Frontal cortex (tissue), 4 donors: ENCODE measurements around the gene ZNF516. TPM values are rescaled to one million over a fixed set of nuclear protein-coding genes. Genes with fewer than 3 reads are reported as not detected.

Experiments used
- DNase-seq, 2 donors: peaks; one replicate each; pipeline ENCODE4 v3.0.0; 2012; ENCODE audit warnings: low spot score in 2 of 2
- FAIRE-seq: peaks from 2 replicates; lab custom pipeline; 2012; peaks lifted over from hg19 to GRCh38; lab: Jason Lieb, UNC
- total RNA-seq: library from RNA; depleted of rRNA; stranded (reverse); fragments of >200 nt; gene quantifications from one replicate; pipeline ENCODE4 v1.2.3, GENCODE V29; 2014
- donor health status: control.
- donor health status: control.
- donor health status: control.

ZNF516 gene
- total RNA-seq, 1 donor from 2014 or later: 14.3 TPM

DNA sequence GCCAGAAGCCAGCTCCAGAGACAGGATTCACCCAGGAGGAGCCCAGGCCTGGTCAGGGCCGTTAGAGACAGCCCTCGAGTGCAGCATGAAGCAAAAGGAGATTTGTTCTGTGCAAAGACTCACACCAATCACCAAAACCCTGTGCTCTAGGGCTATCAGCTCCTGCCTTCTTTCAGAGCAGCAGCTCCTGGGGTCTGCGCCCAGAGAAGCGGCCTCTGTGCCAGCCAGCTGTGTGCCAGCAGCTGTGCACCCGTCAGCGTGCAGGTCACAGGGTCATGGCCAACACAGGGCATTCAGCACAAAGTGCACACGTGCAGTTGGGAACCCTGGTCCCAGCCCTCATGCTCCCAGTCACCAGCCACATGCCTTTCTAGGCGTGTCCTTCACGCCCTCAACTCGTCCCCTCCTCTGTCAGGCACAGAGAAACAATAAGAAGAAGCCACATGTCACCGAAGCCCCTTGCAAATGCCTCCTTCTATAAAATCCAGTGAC lies 49.3 kb downstream of the ZNF516 start:
- FAIRE-seq (no peak), DNase-seq (no peak)

- DNase-seq: no peak
- no peak for FAIRE-seq
Observed at GRCh38 chr18:76445275-76445674, 49.8 kb downstream of the ZNF516 start.

DNA sequence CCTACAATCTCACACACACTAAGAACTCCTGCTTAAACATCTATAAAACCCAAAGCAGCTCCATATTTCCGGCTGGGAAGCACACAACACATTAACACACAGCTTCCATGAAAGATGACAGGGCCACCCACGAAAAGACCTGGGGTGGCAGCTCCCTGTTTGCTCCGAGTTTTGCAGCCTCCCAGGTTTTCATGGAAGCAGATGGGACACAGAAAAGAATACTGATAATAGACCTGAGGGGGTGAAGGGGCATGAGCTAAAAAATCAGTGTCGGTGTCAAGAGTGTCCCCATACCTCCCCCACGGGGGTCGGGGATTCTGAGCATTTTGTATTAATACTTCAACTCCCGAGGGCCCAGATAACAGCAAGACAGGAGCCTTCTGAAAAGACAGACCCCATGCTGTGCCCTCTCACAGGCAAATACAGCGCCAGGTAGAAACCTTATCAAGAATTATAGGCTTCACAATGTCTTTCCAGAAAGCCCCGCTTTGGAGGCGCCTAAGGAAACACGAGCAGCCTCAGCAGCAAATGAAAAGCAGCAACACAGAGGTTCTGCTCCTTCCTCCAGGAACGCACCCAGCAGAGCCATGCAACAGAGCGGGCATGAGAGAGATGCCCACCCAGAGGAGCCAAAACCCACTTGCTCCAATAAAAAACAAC lies 50.5 kb downstream of the ZNF516 start:
- no peak for DNase-seq
- no peak for FAIRE-seq

- no peak for FAIRE-seq
- no peak for DNase-seq
Observed at GRCh38 chr18:76443519-76444445, 51.3 kb downstream of the ZNF516 start.

DNA sequence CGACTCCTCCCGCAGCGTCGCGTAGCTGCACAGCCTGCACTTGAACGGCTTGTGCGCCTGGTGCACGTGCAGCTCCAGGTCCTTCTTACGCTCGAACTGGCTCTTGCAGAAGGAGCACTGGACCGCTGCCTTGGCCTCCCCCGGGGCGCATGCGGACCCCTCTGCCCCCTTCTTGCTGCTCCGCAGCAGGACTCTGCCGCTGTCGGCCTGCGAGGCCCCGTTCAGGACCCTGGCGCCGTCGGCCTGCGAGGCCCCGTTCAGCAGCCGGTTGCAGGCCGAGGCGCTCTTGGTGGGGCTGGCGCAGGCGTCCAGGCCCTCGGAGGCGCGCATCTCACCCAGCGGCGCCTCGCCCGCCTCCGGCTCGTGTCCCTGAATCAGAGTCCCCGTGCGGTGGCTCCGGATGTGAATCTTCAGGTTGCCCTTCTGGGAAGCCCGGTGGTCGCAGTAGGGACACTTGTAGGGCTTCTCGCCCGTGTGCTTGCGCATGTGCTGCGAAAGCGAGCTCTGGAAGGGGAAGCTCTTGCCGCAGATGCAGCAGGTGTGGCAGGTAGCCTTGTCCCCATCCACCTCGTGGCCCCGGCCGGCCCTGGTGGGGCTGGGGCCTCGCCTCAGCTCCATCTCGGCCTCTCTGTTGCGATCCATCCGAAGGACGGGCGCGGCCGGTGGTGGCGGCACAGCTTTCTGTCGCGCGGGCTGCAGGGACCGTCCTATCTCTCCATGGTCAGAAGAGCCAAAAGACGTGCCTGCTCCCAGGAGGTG lies 52.5 kb downstream of the ZNF516 start:
- no peak for FAIRE-seq

DNA sequence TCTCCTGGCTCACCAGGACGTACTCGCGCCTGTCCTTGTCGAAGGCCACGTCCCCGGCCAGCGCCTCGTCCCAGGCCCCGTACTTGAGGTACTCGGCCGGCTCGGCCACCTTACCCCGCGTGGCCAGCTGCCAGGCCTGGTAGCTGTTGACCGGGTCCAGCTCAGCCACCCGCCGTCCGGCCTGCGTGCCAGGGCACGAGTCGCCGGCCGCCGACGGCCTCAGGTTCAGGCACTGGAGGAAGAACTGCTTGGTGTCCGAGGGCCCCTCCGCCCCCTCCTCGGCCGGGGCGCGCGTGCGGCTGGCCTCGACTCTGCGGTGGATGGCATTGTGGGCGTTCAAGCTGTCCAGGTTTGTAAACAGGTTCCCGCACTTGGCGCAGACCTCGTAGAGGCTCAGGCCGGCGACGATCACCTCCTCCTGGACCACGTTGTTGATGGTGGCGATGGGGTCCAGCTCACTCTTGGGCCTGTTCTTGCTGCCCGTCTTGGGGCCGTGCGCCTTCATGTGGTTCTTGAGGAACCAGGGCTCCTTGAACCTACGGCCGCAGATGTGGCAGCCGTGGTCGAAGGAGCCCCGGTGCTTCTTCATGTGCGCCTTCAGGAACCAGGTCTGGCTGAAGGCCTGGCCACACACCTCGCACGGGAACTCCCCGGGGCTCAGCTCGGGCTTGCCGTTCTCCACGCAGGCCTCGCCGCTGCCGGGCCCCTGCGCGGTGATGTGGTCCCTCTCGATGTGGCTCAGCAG lies 53.2 kb downstream of the ZNF516 start:
- DNase-seq (no peak), FAIRE-seq (no peak)

More for the DNA sequence above, 52.5 kb downstream of the ZNF516 start:
- DNase-seq: no peak

DNA sequence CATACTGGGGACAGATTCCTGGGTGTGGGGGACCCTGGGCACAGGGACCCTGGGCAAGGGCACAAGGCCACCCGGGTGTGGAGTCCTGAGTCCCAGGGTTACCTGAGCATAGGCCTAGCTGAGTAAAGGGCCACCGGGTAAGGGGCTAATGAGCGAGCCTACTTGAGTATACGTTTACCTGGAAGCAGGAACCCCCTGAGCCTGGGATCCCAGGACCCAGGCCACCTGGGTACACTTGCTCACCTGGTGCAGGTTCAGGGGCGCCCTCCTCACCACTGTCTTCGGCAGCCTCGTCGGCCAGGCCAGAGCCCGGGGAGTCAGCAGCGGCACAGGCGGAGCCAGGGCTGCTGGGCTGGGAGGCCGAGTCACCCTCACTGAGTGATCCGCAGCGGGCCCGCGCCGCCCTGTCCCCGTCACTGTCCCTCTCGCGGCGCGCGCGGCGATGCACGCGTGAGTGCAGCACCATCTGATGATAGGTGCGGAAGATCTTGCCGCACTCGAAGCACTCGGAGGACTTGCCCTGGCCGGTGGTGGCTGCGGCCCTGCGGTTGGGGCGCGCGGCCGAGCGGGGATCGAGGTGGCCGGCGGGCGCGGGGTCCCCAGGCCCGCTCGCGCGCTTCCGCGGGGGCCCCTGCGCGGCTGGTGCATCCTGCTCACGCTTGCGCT lies 53.9 kb downstream of the ZNF516 start:
- no peak for FAIRE-seq
- DNase-seq: no peak

GRCh38 chr18:76437910-76438309 lies 57.1 kb downstream of the ZNF516 start:
- DNase-seq (no peak), FAIRE-seq (no peak)

- DNase-seq (no peak), FAIRE-seq (no peak)
Observed at GRCh38 chr18:76437011-76437410, 58.0 kb downstream of the ZNF516 start.

GRCh38 chr18:76436342-76436741 lies 58.7 kb downstream of the ZNF516 start:
- FAIRE-seq: no peak
- DNase-seq: no peak

- no peak for FAIRE-seq
- no peak for DNase-seq
Observed at GRCh38 chr18:76435316-76435989, 59.6 kb downstream of the ZNF516 start.

DNA sequence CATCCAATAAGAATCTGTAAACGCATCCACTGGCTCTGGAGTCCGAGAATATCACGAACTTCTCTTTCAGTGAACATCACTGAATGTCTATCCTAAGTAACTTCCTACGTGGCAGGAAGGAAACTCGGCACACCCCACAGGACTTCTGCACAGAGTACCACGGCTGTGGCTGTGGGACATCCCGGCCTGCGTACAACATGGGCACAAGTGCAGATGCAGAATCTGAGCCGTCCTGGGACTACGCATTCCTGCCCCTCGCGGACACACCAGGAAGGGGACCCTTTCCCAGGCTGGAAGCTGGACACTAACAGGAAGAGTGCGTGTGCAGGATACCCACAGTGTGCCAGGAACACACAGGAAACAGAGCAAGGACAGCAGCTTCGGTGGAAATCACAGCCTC lies 60.6 kb downstream of the ZNF516 start:
- FAIRE-seq: no peak

GRCh38 chr18:76433788-76434187 lies 61.3 kb downstream of the ZNF516 start:
- DNase-seq (no peak), FAIRE-seq (no peak)

More for the DNA sequence above, 60.6 kb downstream of the ZNF516 start:
- DNase-seq: no peak

DNA sequence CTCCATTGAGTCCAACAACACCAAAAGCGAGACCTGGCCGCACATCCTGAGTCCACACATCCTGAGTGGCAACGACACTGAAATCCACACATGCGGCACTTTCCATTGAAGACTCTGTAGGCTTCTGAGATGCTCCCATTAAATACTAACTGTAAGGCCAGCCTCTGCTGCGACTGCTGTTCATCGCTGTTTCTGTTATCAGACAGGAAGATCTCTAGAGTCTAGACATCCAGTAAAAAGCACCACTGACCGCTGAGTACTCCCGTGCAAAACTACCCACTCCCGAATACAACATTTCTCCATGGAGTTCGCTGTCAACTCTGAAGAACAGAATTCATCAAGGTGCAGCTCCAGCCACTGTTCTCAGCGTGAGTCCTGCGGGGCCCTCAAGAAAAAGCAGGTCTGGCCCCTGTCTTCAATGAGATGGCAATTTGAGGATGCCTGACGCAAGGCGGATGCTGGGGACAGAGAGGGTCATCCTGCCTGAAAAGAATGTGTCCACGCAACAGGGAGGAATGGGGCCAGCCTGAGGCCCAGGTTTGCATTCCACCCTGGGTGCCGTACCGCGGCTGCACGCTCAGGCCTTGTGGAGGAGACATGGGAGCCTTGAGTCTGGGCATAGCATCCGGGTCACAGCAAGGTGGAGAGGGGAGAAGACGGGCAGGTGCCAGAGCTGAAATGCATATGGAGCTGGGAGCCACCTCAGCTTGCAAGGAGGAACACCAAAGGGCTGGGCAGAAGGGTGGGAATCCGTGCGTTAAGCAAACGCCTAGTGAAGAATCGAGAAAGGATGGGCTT lies 61.9 kb downstream of the ZNF516 start:
- FAIRE-seq: no peak
- DNase-seq: no peak

DNA sequence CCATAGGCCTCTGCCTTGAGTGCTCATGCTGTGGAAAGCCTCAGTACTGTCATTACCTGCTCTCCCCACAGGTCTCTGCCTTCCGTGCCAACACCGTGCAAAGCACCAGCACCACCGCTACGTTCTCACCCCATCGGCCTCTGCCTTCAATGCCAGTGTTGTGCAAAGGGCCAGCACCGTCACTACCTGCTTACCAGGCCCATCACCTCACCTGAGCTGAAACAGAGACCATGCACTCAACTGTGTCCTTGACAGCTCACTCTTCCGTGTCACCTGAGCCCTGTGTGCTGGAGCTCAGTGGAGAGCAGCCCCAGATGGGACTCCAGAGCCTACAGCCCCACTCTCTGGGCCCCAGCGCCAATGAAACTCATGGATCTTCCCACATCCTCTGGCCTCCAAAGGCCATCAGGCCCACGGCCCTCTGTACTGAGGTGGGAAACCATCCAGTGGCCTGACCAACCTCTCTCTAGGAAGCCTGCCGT lies 62.7 kb downstream of the ZNF516 start:
- DNase-seq: no peak
- FAIRE-seq: no peak

DNA sequence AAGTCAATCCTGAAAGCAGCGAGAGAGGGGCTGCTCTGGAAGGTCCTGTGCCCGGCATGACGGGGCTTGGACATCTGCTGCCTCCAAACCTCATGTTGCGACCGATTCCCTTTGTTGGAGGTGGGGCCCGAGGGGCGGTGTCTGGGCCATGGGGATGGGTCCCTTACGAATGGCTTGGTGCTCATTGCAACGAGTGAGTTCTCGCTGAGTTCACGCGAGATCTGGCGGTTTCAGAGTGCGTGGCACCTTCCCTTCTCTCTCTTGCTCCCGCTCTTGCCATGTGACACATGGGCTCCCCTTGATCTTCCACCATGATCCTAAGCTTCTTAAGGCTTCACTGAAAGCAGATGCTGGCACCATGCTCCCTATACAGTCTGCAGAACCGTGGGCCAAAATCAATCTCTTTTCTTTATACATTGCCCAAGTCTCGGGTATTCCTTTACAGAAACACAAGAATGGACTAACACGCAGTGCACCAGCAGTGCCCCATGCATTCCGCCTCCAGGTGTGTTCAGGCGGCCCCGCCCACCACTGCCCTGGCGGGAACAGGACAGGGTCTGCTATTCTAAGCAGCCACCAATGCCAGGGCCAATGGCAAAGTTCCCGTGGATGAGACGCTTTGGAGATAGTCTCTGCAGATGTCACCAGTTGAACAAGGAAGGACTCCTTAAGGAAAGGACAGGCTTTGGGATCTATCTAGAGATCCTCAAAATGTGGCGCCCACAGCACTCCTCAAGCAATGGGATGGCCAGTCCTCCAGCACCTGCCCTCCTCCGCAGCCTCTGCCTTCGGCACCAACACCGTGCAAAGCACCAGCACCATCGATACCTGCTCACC lies 63.4 kb downstream of the ZNF516 start:
- no peak for FAIRE-seq
- no peak for DNase-seq

- FAIRE-seq: no peak
- DNase-seq: no peak
Observed at GRCh38 chr18:76430636-76431035, 64.4 kb downstream of the ZNF516 start.
